ENCODE measurements around the gene PLEKHA8.

The PLEKHA8 gene

GRCh38 chr7:30102281-30102680 is 74.1 kb downstream of the PLEKHA8 start:
- DNase-seq (ENCODE audit: low read depth, low spot score) = no peak

GRCh38 chr7:30104157-30104556 is 75.9 kb downstream of the PLEKHA8 start:
- no peak for DNase-seq (ENCODE audit: low read depth, low spot score)

GRCh38 chr7:30112103-30112713 is 84.0 kb downstream of the PLEKHA8 start:
- DNase-seq (ENCODE audit: low read depth, low spot score) = no peak

- no peak for DNase-seq (ENCODE audit: low read depth, low spot score)
Observed at GRCh38 chr7:30113144-30113543, 84.9 kb downstream of the PLEKHA8 start.

GRCh38 chr7:30114536-30115238 is 86.5 kb downstream of the PLEKHA8 start:
- DNase-seq (ENCODE audit: low read depth, low spot score) = no peak

GRCh38 chr7:30115709-30116297 is 87.6 kb downstream of the PLEKHA8 start:
- DNase-seq (ENCODE audit: low read depth, low spot score) = no peak

GRCh38 chr7:30116771-30117170 is 88.6 kb downstream of the PLEKHA8 start:
- DNase-seq (ENCODE audit: low read depth, low spot score) = no peak

- DNase-seq (ENCODE audit: low read depth, low spot score) = no peak
Observed at GRCh38 chr7:30117896-30118295, 89.7 kb downstream of the PLEKHA8 start.

- no peak for DNase-seq (ENCODE audit: low read depth, low spot score)
Observed at GRCh38 chr7:30119890-30120577, 91.8 kb downstream of the PLEKHA8 start.

- DNase-seq (ENCODE audit: low read depth, low spot score) = no peak
Observed at GRCh38 chr7:30133736-30134610, 105.8 kb downstream of the PLEKHA8 start.

- peak; percentile 30 for DNase-seq (ENCODE audit: low read depth, low spot score)
Observed at GRCh38 chr7:30134611-30135300, 106.5 kb downstream of the PLEKHA8 start, which contains the start of gene MTURN. Gene MTURN (plus strand): TSS chr7:30134986. CDS start chr7:30135137, 151 bp downstream.

- no peak for DNase-seq (ENCODE audit: low read depth, low spot score)
Observed at GRCh38 chr7:30135301-30136116, 107.3 kb downstream of the PLEKHA8 start.

GRCh38 chr7:30136117-30136731 is 108.0 kb downstream of the PLEKHA8 start:
- DNase-seq (ENCODE audit: low read depth, low spot score) = no peak

GRCh38 chr7:30136743-30137485 is 108.7 kb downstream of the PLEKHA8 start:
- no peak for DNase-seq (ENCODE audit: low read depth, low spot score)

GRCh38 chr7:30139836-30140384 is 111.7 kb downstream of the PLEKHA8 start:
- DNase-seq (ENCODE audit: low read depth, low spot score) = no peak

GRCh38 chr7:30140456-30140855 is 112.2 kb downstream of the PLEKHA8 start:
- no peak for DNase-seq (ENCODE audit: low read depth, low spot score)

- DNase-seq (ENCODE audit: low read depth, low spot score) = no peak
Observed at GRCh38 chr7:30142710-30143109, 114.5 kb downstream of the PLEKHA8 start.

- DNase-seq (ENCODE audit: low read depth, low spot score) = no peak
Observed at GRCh38 chr7:30143748-30144251, 115.6 kb downstream of the PLEKHA8 start.
